AG04449 (cell line): Measurements from ENCODE around the gene RYR2.

Experiments
- CTCF ChIA-PET: fragments of 350-600 bp; formaldehyde crosslinking; extraction: SDS; loops from one replicate; lab custom pipeline; 2021; ENCODE audit warnings: antibody characterized with exemption; lab: Yijun Ruan, JAX
- POLR2A ChIA-PET: fragments of 400-600, 350-600 bp; formaldehyde crosslinking; extraction: SDS; loops from one replicate; lab custom pipeline; 2020; ENCODE audit warnings: antibody characterized with exemption, inconsistent platforms; lab: Yijun Ruan, JAX
- DNase-seq: peaks from one replicate; pipeline ENCODE4 v3.0.0-alpha.2; 2010; ENCODE audit warnings: low read depth, low spot score
- H3K4me3 ChIP-seq: 2 replicates; pipeline ENCODE4 v1.5.1; 2011; ENCODE audit warnings: low read depth, mild to moderate bottlenecking, control low read depth, low read length
- TF ChIP-seq, protein P1 (sequence below): IDR thresholded peaks from one replicate; pipeline ENCODE4 v1.5.1; 2011; ENCODE audit warnings: mild to moderate bottlenecking, moderate library complexity, low read length, control low read depth, inconsistent platforms; ENCODE audit not compliant: insufficient read depth; ENCODE audit errors: missing control alignments

RYR2 gene

DNA sequence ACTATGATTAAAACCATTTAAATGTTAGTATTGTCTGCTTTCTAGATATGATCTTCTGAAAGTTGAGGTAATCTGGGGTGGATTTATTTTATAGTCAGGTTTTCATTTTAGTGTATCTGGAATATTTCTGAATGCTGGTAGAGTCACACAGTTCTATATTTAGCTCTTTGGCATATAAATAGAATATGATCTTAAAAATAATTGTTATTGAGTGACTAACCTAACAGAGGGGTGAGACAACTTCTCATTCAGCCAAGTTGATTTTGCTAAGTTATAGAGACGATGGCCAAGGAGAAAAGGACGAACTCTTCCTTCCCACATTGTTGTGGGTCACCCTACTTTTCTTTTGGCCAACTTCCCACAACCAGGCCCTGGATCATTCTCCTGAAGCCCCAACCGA is 30.6 kb upstream of the RYR2 start:
- no peak overlapping the region for H3K4me3 ChIP-seq
- DNase-seq = no peak
- CTCF ChIA-PET = no interaction called here
- TF ChIP-seq, protein P1, sequence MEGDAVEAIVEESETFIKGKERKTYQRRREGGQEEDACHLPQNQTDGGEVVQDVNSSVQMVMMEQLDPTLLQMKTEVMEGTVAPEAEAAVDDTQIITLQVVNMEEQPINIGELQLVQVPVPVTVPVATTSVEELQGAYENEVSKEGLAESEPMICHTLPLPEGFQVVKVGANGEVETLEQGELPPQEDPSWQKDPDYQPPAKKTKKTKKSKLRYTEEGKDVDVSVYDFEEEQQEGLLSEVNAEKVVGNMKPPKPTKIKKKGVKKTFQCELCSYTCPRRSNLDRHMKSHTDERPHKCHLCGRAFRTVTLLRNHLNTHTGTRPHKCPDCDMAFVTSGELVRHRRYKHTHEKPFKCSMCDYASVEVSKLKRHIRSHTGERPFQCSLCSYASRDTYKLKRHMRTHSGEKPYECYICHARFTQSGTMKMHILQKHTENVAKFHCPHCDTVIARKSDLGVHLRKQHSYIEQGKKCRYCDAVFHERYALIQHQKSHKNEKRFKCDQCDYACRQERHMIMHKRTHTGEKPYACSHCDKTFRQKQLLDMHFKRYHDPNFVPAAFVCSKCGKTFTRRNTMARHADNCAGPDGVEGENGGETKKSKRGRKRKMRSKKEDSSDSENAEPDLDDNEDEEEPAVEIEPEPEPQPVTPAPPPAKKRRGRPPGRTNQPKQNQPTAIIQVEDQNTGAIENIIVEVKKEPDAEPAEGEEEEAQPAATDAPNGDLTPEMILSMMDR = no peak
- POLR2A ChIA-PET = no interaction called here

DNA sequence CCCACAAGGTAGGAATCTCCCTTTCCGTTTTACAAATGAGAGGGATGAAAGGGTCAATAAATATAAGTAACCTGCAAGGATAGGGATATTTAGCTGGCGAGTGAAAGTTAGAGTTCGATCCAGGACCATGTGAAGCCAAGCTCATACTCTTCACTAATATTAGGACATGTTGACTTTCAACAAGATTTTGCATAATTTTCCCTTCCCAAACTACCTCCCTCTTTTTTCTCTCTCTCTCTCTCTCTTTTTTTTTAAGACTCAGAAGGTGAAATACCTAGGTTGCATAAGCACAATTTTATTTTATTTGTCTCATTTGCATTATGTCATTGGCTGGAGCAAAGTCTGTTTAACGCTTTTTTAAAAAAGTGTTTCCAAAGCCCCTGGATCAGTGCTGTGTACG is 29.6 kb upstream of the RYR2 start:
- CTCF ChIA-PET = no interaction called here
- DNase-seq = no peak
- POLR2A ChIA-PET = no interaction called here
- H3K4me3 ChIP-seq = no peak overlapping the region
- TF ChIP-seq, protein P1 = no peak

DNA sequence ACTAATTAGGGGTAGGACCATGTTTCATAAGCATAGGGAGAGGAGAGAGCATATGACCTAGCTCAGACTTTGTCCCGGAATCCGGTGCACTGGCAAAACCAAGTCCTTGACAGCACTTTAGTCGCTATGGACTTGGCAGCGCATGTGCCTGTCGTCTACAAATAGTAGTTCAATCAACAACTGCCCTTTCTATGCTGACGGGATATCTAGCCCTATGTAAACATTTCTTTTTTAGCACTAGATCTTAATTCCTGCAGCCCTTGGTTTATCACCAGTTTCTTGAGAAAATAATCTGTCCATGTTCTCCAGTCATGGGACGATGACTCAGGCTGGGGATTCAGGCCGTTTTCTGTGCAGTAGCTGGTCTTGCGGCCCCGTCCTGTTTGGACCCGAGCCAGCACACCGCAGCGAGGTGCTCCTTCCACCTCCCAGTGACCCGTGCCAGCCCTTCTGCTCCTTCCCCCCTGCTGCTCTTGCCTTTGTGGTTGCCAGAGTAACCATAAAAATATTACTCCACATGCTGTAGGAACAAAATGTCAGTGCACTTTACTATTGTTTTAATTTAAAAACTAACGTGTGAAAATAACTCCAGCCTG is 29.1 kb upstream of the RYR2 start:
- ChIA-PET POLR2A (no interaction called here), CTCF (no interaction called here)
- H3K4me3 ChIP-seq = no peak overlapping the region
- TF ChIP-seq, protein P1 = no peak
- DNase-seq = no peak

DNA sequence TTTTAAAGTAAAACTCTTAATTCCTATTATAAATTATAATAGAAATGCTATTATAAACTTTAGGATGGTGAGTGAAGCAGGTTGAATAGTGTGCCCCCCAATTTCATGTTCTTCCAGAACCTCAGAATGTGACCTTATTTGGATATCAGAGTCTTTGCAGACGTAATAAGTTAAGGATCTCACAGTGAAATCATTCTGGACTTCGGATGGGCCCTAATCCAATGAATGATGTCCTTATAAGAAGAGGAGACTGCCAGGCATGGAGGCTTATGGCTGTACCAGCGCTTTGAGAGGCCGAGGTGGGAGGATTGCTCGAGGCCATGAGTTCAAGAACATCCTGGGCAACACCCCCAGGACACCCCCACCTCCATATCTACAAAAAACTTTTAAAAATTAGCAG is 28.4 kb upstream of the RYR2 start:
- CTCF ChIA-PET = no interaction called here
- no peak overlapping the region for H3K4me3 ChIP-seq
- DNase-seq = no peak
- POLR2A ChIA-PET = no interaction called here
- TF ChIP-seq, protein P1 = no peak

DNA sequence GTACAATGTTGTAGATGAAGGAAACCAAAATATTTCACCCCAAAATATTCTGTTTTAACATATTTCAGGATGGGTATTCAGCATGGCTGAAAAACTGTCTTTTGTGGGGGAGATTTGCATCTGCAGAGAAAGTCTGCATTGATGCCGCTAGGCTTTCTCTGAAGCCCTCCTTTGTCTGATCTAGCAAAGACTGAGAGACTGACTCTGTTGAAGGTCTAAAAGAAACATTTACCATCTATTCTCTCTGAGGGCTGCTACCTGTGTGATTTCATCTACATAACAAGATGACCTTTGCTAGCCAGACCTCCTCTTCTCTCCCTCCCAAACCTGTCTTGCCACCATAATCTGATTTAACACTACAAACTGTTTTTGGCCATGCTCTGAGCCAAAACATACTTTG is 25.4 kb upstream of the RYR2 start:
- CTCF ChIA-PET = no interaction called here
- TF ChIP-seq, protein P1 = no peak
- no peak overlapping the region for H3K4me3 ChIP-seq
- POLR2A ChIA-PET = no interaction called here
- no peak for DNase-seq

DNA sequence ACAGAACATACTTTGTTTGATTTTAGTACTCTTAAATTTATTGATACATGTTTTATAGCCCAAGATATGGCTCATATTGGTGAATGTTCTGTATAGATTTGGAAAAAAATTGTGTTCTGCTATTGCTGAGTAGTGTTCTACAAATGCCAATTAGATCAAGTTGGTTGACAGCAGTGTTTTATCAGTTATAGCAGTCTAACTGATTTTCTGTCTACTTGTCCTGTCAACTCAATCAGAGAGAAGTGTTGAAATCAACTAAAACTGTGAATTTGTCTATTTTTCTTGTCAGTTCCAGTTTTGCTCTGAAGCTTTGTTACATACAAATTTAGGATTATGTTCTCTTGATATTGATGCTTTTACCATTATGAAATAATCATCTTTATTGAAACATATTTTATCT is 23.1 kb upstream of the RYR2 start:
- POLR2A ChIA-PET = no interaction called here
- no peak overlapping the region for H3K4me3 ChIP-seq
- no peak for DNase-seq
- CTCF ChIA-PET = no interaction called here
- TF ChIP-seq, protein P1 = no peak
